RWPE1 (cell line): ENCODE measurements around the gene HOXB7.

ENCODE experiments used
- CTCF ChIA-PET: fragments of 350-600 bp; sonication (Branson Sonifier 250); formaldehyde crosslinking; extraction: SDS; loops from one replicate; lab custom pipeline; 2021; lab: Yijun Ruan, JAX
- POLR2A ChIA-PET: fragments of 400-600 bp; formaldehyde crosslinking; extraction: SDS; loops from one replicate; lab custom pipeline; 2020; ENCODE audit warnings: antibody characterized with exemption; ENCODE audit not compliant: low non-redundant PET; lab: Yijun Ruan, JAX
- DNase-seq: peaks from one replicate; pipeline ENCODE4 v3.0.0; 2012; ENCODE audit warnings: low spot score
- H3K27ac ChIP-seq: fragments of 450-650 bp; 2 replicates; pipeline ENCODE4 v1.5.1; 2017
- CTCF ChIP-seq: fragments of 450-650 bp; conservative IDR thresholded peaks from 2 replicates; pipeline ENCODE4 v1.5.1; 2017; ENCODE audit warnings: low read depth, mild to moderate bottlenecking

Gene HOXB7

GRCh38 chr17:48588528-48588927 lies 22.3 kb downstream of the HOXB7 start:
- TF ChIP-seq CTCF = no peak
- POLR2A ChIA-PET = no interaction called here
- no peak overlapping the region for H3K27ac ChIP-seq
- CTCF ChIA-PET = interaction anchor here (0.5 to 2.8 kb wide), 5 partner anchors 26 to 394 kb away, joined by 3 to 9 read pairs (median 5); no protein-coding TSS in a partner anchor
- DNase-seq = no peak

- DNase-seq = no peak
- H3K27ac ChIP-seq = peak overlapping the region; percentile 9; the same call in 1 of the 2 replicates
- POLR2A ChIA-PET = no interaction called here
- CTCF ChIA-PET = interaction anchor here (0.5 to 2.8 kb wide), 4 partner anchors 30 to 395 kb away, joined by 3 to 9 read pairs (median 6); no protein-coding TSS in a partner anchor
- TF ChIP-seq CTCF = no peak
Observed at GRCh38 chr17:48588074-48588415, 22.8 kb downstream of the HOXB7 start.

GRCh38 chr17:48587276-48588073 lies 23.3 kb downstream of the HOXB7 start:
- ChIA-PET POLR2A (no interaction called here), CTCF (interaction anchor here (0.6 to 2.8 kb wide), 6 partner anchors 8 to 579 kb away, joined by 3 to 9 read pairs (median 6); no protein-coding TSS in a partner anchor)
- no peak for TF ChIP-seq CTCF
- DNase-seq = no peak
- peak overlapping the region; percentile 9; the same call in 1 of the 2 replicates for H3K27ac ChIP-seq

GRCh38 chr17:48586355-48587258 lies 24.2 kb downstream of the HOXB7 start:
- DNase-seq = no peak
- CTCF ChIA-PET = interaction anchor here (0.6 to 2.8 kb wide), 5 partner anchors 8 to 580 kb away, joined by 3 to 9 read pairs (median 3); no protein-coding TSS in a partner anchor
- POLR2A ChIA-PET = no interaction called here

GRCh38 chr17:48584223-48584741 lies 26.5 kb downstream of the HOXB7 start:
- no peak overlapping the region for H3K27ac ChIP-seq
- POLR2A ChIA-PET = no interaction called here
- CTCF ChIA-PET = no interaction called here
- no peak for DNase-seq
- no peak for TF ChIP-seq CTCF

More at GRCh38 chr17:48586355-48587258, 24.2 kb downstream of the HOXB7 start:
- no peak for TF ChIP-seq CTCF
- peak overlapping the region; percentile 65 for H3K27ac ChIP-seq
